A549 (cell line): ENCODE data around the gene POLD2.

Experiments used
- CEBPB ChIP-seq, 2 experiments: fragments of >200 bp in 1 of 2; sonication (Bioruptor Twin) in 1 of 2; formaldehyde crosslinking in 1 of 2; IDR thresholded peaks; 2 replicates each; pipeline ENCODE4 v1.6.1; 2012 to 2016
- HDAC2 ChIP-seq: fragments of 200-600 bp; sonication (generic); IDR thresholded peaks from 2 replicates; pipeline ENCODE4 v1.6.1; 2016
- NR3C1 ChIP-seq: fragments of >200 bp; sonication (Bioruptor Twin); formaldehyde crosslinking; IDR thresholded peaks from 3 replicates; pipeline ENCODE4 v1.6.1; 2017
- POLR2A ChIP-seq: IDR thresholded peaks from 2 replicates; pipeline ENCODE4 v1.6.1; 2012; ENCODE audit warnings: mild to moderate bottlenecking, low read length
- RAD21 ChIP-seq, 2 experiments: fragments of >200 bp in 1 of 2; sonication (Bioruptor Twin) in 1 of 2; formaldehyde crosslinking in 1 of 2; IDR thresholded peaks in 1 of 2; conservative IDR thresholded peaks in 1 of 2; 2 replicates in 1 of 2; 3 replicates in 1 of 2; pipeline ENCODE4 v1.6.1; 2012 to 2018; ENCODE audit warnings: inconsistent platforms in 1 of 2
- TF ChIP-seq, protein P1 (sequence below): fragments of >200 bp; sonication (Bioruptor Twin); formaldehyde crosslinking; IDR thresholded peaks from 3 replicates; pipeline ENCODE4 v1.5.1; 2016
- TF ChIP-seq, protein P2 (sequence below): fragments of 450-650 bp; IDR thresholded peaks from 2 replicates; pipeline ENCODE4 v1.6.1; 2014; ENCODE audit warnings: antibody characterized with exemption

DNA sequence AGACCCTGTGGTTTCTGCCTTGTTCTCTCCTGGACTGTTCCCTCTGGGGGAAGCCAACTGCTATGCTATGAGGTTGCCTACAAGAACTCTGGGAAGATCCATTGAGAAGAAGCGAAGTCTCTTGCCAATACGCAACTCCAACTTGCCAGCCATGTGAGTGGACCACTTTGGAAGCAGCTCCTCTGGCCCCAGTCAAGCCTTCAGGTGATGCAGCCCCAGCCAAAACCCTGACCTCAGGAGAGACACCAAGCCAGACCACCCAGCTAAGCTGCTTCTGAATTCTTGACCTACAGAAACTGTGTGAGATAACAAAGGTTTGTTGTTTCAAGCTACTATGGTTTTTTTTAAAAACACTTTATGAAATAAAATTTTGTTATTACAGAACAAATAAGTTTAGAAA is 38.0 kb upstream of the POLD2 start:
- TF ChIP-seq, protein P1, sequence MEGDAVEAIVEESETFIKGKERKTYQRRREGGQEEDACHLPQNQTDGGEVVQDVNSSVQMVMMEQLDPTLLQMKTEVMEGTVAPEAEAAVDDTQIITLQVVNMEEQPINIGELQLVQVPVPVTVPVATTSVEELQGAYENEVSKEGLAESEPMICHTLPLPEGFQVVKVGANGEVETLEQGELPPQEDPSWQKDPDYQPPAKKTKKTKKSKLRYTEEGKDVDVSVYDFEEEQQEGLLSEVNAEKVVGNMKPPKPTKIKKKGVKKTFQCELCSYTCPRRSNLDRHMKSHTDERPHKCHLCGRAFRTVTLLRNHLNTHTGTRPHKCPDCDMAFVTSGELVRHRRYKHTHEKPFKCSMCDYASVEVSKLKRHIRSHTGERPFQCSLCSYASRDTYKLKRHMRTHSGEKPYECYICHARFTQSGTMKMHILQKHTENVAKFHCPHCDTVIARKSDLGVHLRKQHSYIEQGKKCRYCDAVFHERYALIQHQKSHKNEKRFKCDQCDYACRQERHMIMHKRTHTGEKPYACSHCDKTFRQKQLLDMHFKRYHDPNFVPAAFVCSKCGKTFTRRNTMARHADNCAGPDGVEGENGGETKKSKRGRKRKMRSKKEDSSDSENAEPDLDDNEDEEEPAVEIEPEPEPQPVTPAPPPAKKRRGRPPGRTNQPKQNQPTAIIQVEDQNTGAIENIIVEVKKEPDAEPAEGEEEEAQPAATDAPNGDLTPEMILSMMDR = no peak
- TF ChIP-seq, protein P2, sequence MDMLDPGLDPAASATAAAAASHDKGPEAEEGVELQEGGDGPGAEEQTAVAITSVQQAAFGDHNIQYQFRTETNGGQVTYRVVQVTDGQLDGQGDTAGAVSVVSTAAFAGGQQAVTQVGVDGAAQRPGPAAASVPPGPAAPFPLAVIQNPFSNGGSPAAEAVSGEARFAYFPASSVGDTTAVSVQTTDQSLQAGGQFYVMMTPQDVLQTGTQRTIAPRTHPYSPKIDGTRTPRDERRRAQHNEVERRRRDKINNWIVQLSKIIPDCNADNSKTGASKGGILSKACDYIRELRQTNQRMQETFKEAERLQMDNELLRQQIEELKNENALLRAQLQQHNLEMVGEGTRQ = no peak
- TF ChIP-seq RAD21 (conservative IDR thresholded peaks at IDR 0.05 in 1 of 2, IDR thresholded peaks at IDR 0.05 in 1 of 2) (no peak), POLR2A (no peak), NR3C1 (no peak), CEBPB (IDR thresholded peaks at IDR 0.05) (no peak), HDAC2 (no peak)
